ENCODE data around the gene ZCCHC9. TPM values are rescaled to one million over a fixed set of nuclear protein-coding genes. Genes with fewer than 3 reads are reported as not detected.

Gene ZCCHC9
- total RNA-seq, 1 donor: 30.8 TPM

GRCh38 chr5:81305785-81306184 is 4.4 kb downstream of the ZCCHC9 start:
- no peak overlapping the region for H3K4me3 ChIP-seq (ENCODE audit: low read depth, low read length)
- no peak for DNase-seq (ENCODE audit: low read depth)
- no peak for TF ChIP-seq CTCF (IDR thresholded peaks at IDR 0.05; ENCODE audit: insufficient read depth, low read length)

- DNase-seq (ENCODE audit: low read depth): no peak
- no peak for TF ChIP-seq CTCF (IDR thresholded peaks at IDR 0.05; ENCODE audit: insufficient read depth, low read length)
- no peak overlapping the region for H3K4me3 ChIP-seq (ENCODE audit: low read depth, low read length)
Observed at GRCh38 chr5:81308836-81309235, 7.4 kb downstream of the ZCCHC9 start.

- DNase-seq (ENCODE audit: low read depth): no peak
- H3K4me3 ChIP-seq (ENCODE audit: low read depth, low read length): no peak overlapping the region
- no peak for TF ChIP-seq CTCF (IDR thresholded peaks at IDR 0.05; ENCODE audit: insufficient read depth, low read length)
Observed at GRCh38 chr5:81310402-81311063, 9.1 kb downstream of the ZCCHC9 start.

GRCh38 chr5:81313278-81313677 is 11.9 kb downstream of the ZCCHC9 start:
- TF ChIP-seq CTCF (IDR thresholded peaks at IDR 0.05; ENCODE audit: insufficient read depth, low read length): no peak
- no peak overlapping the region for H3K4me3 ChIP-seq (ENCODE audit: low read depth, low read length)
- DNase-seq (ENCODE audit: low read depth): no peak

GRCh38 chr5:81313686-81314085 is 12.3 kb downstream of the ZCCHC9 start:
- H3K4me3 ChIP-seq (ENCODE audit: low read depth, low read length): no peak overlapping the region
- DNase-seq (ENCODE audit: low read depth): no peak
- TF ChIP-seq CTCF (IDR thresholded peaks at IDR 0.05; ENCODE audit: insufficient read depth, low read length): no peak

GRCh38 chr5:81314581-81314980 is 13.2 kb downstream of the ZCCHC9 start:
- TF ChIP-seq CTCF (IDR thresholded peaks at IDR 0.05; ENCODE audit: insufficient read depth, low read length): no peak
- no peak for DNase-seq (ENCODE audit: low read depth)
- H3K4me3 ChIP-seq (ENCODE audit: low read depth, low read length): no peak overlapping the region

GRCh38 chr5:81315336-81315735 is 13.9 kb downstream of the ZCCHC9 start:
- DNase-seq (ENCODE audit: low read depth): peak; percentile 53
- no peak for TF ChIP-seq CTCF (IDR thresholded peaks at IDR 0.05; ENCODE audit: insufficient read depth, low read length)
- no peak overlapping the region for H3K4me3 ChIP-seq (ENCODE audit: low read depth, low read length)

Measured in fibroblast of the aortic adventitia (primary cell).